CD4-positive, alpha-beta T cell treated with Interferon gamma for 1 hour (primary cell): Measurements from ENCODE around the gene ACER3.
A peak's percentile ranks its signal among the peaks of the same experiment; 100 is the strongest.
"Not testable (repeated sequence)": the region's sequence is repeated elsewhere in the genome, so short reads cannot be mapped to it uniquely, and the experiment has no call there.

Experiments used
- DNase-seq: peaks from one replicate; pipeline ENCODE4 v3.0.0-alpha.2; 2020

ACER3 gene

GRCh38 chr11:77042111-77042726 lies 181.5 kb downstream of the ACER3 start:
- DNase-seq = no peak

- no peak for DNase-seq
These were observed 183.6 kb downstream of the ACER3 start for GRCh38 chr11:77044356-77044755.

GRCh38 chr11:77044886-77045285 lies 184.2 kb downstream of the ACER3 start:
- DNase-seq = no peak

GRCh38 chr11:77046060-77046501 lies 185.4 kb downstream of the ACER3 start:
- peak; percentile 47 for DNase-seq

- peak; percentile 86 for DNase-seq
These were observed 186.5 kb downstream of the ACER3 start for GRCh38 chr11:77047007-77047927.

GRCh38 chr11:77047928-77048446 lies 187.3 kb downstream of the ACER3 start:
- DNase-seq = not testable (repeated sequence)

- DNase-seq = no peak
These were observed 188.3 kb downstream of the ACER3 start for GRCh38 chr11:77049026-77049425.

GRCh38 chr11:77051511-77051910 lies 190.8 kb downstream of the ACER3 start:
- no peak for DNase-seq

- no peak for DNase-seq
These were observed 191.8 kb downstream of the ACER3 start for GRCh38 chr11:77052518-77052917.

- no peak for DNase-seq
These were observed 192.7 kb downstream of the ACER3 start for GRCh38 chr11:77053217-77054015.

GRCh38 chr11:77054084-77054483 lies 193.4 kb downstream of the ACER3 start:
- no peak for DNase-seq

GRCh38 chr11:77055101-77055561 lies 194.4 kb downstream of the ACER3 start:
- DNase-seq = no peak

GRCh38 chr11:77055913-77056312 lies 195.2 kb downstream of the ACER3 start:
- no peak for DNase-seq

- no peak for DNase-seq
These were observed 196.2 kb downstream of the ACER3 start for GRCh38 chr11:77056814-77057402.

GRCh38 chr11:77057938-77058474 lies 197.3 kb downstream of the ACER3 start:
- no peak for DNase-seq

- no peak for DNase-seq
These were observed 198.2 kb downstream of the ACER3 start for GRCh38 chr11:77058900-77059299.

- DNase-seq = no peak
These were observed 199.1 kb downstream of the ACER3 start for GRCh38 chr11:77059806-77060205.

GRCh38 chr11:77060234-77060633 lies 199.5 kb downstream of the ACER3 start:
- no peak for DNase-seq

GRCh38 chr11:77061258-77061657 lies 200.5 kb downstream of the ACER3 start:
- DNase-seq = not testable (repeated sequence)

- DNase-seq = no peak
These were observed 202.2 kb downstream of the ACER3 start for GRCh38 chr11:77062924-77063323.

GRCh38 chr11:77063407-77063806 lies 202.7 kb downstream of the ACER3 start:
- no peak for DNase-seq

- DNase-seq = no peak
These were observed 203.1 kb downstream of the ACER3 start for GRCh38 chr11:77063861-77064260.
